GM23338 (cell line): ENCODE measurements around the gene ZNF519.

ENCODE experiments used
- CREB1 ChIP-seq: fragments of 250-450 bp; sonication (Bioruptor Pico); IDR thresholded peaks from 2 replicates; pipeline ENCODE4 v1.5.0; 2020; ENCODE audit warnings: low read depth, mild to moderate bottlenecking, moderate library complexity
- CTCF ChIP-seq, 2 experiments: fragments of 200-600 bp in 1 of 2; sonication (generic) in 1 of 2; conservative IDR thresholded peaks; 2 replicates each; pipeline versions ENCODE4 v1.5.1 to v1.6.1; 2016 to 2017; ENCODE audit warnings: antibody characterized with exemption in 2 of 2, low read depth in 2 of 2, mild to moderate bottlenecking in 2 of 2, moderate library complexity in 1 of 2
- ETS1 ChIP-seq: IDR thresholded peaks from 2 replicates; pipeline ENCODE4 v1.6.1; 2016; ENCODE audit warnings: antibody characterized with exemption
- EZH2 ChIP-seq: fragments of 200-600 bp; sonication (generic); IDR thresholded peaks from one replicate; pipeline ENCODE4 v1.8.0; 2017; ENCODE audit warnings: antibody characterized with exemption, mild to moderate bottlenecking, low read depth; ENCODE audit not compliant: unreplicated experiment
- EZH2phosphoT487 ChIP-seq: fragments of 200-600 bp; sonication (generic); IDR thresholded peaks from one replicate; pipeline ENCODE4 v1.8.1; 2018; ENCODE audit warnings: antibody characterized with exemption; ENCODE audit not compliant: unreplicated experiment
- JUNB ChIP-seq: IDR thresholded peaks from one replicate; pipeline ENCODE4 v1.6.1; 2016; ENCODE audit warnings: antibody characterized with exemption; ENCODE audit not compliant: unreplicated experiment
- NANOG ChIP-seq: IDR thresholded peaks from 2 replicates; pipeline ENCODE4 v1.6.1; 2016; ENCODE audit warnings: antibody characterized with exemption, borderline replicate concordance
- POLR2AphosphoS5 ChIP-seq: IDR thresholded peaks from 2 replicates; pipeline ENCODE4 v1.6.1; 2016; ENCODE audit warnings: antibody characterized with exemption, low read depth
- REST ChIP-seq: IDR thresholded peaks from one replicate; pipeline ENCODE4 v1.6.1; 2018; ENCODE audit warnings: antibody characterized with exemption; ENCODE audit not compliant: unreplicated experiment
- STAT1 ChIP-seq: IDR thresholded peaks from one replicate; pipeline ENCODE4 v1.6.1; 2016; ENCODE audit warnings: antibody characterized with exemption; ENCODE audit not compliant: unreplicated experiment
- ZNF114 ChIP-seq: fragments of 250-450 bp; sonication (Bioruptor Pico); IDR thresholded peaks from 2 replicates; pipeline ENCODE4 v1.5.0; 2020; ENCODE audit warnings: mild to moderate bottlenecking, moderate library complexity
- ZNF331 ChIP-seq: fragments of 250-450 bp; sonication (Bioruptor Pico); IDR thresholded peaks from 2 replicates; pipeline ENCODE4 v1.5.0; 2020; ENCODE audit warnings: low read depth, mild to moderate bottlenecking, moderate library complexity

GRCh38 chr18:14089781-14090180 lies 42.5 kb downstream of the ZNF519 start:
- TF ChIP-seq CTCF (conservative IDR thresholded peaks at IDR 0.05; ENCODE audit: low read depth in 2 of 2) (no peak), REST (no peak), POLR2AphosphoS5 (no peak), CREB1 (CRISPR knock-in tag) (no peak), STAT1 (no peak), EZH2phosphoT487 (no peak), ZNF331 (CRISPR knock-in tag) (no peak), EZH2 (no peak), JUNB (no peak), NANOG (no peak), ETS1 (no peak), ZNF114 (CRISPR knock-in tag) (no peak)
